CD4-positive, CD25-positive, alpha-beta regulatory T cell (primary cell): ENCODE measurements around the gene ZNF775. TPM values are rescaled to one million over a fixed set of nuclear protein-coding genes. Genes with fewer than 3 reads are reported as not detected.

Experiments used
- ATAC-seq, 2 donors: fragments of 150-1000 bp; cut with Tn5 transposase; one replicate each; pipeline ENCODE4 v1.10.0; 2021; ENCODE audit warnings: low read depth in 2 of 2, moderate number of reproducible peaks in 2 of 2, moderate library complexity in 1 of 2
- DNase-seq, 3 donors: peaks; one replicate each; pipeline versions ENCODE4 v3.0.0 to v3.0.0-alpha.2; 2012 to 2022; ENCODE audit warnings: mixed read lengths in 1 of 3
- H3K27ac ChIP-seq: one replicate; pipeline ENCODE4 v1.7.0; 2013; ENCODE audit warnings: mild to moderate bottlenecking, low read length; ENCODE audit not compliant: insufficient read depth, poor library complexity, severe bottlenecking
- H3K27me3 ChIP-seq: one replicate; pipeline ENCODE4 v1.7.0; 2013; ENCODE audit warnings: low read length; ENCODE audit not compliant: control insufficient read depth, insufficient read depth
- H3K36me3 ChIP-seq: one replicate; pipeline ENCODE4 v1.7.0; 2013; ENCODE audit warnings: mild to moderate bottlenecking, low read length, moderate library complexity; ENCODE audit not compliant: control insufficient read depth, insufficient read depth
- H3K4me1 ChIP-seq: 2 replicates; pipeline ENCODE4 v1.7.0; 2013; ENCODE audit warnings: mild to moderate bottlenecking, low read length; ENCODE audit not compliant: insufficient read depth, control insufficient read depth, poor library complexity, severe bottlenecking
- H3K4me3 ChIP-seq: one replicate; pipeline ENCODE4 v1.7.0; 2013; ENCODE audit warnings: low read depth, mild to moderate bottlenecking, low read length, moderate library complexity
- H3K9me3 ChIP-seq, 2 experiments: 1 replicate in 1 of 2; 2 replicates in 1 of 2; pipeline ENCODE4 v1.7.0; 2013; ENCODE audit warnings: low read length in 2 of 2, mild to moderate bottlenecking in 1 of 2, moderate library complexity in 1 of 2; ENCODE audit not compliant: control insufficient read depth in 2 of 2
- H3K27ac Mint-ChIP-seq, 3 donors: one replicate each; pipeline ENCODE4 v1.8.0; 2020 to 2022; ENCODE audit warnings: mild to moderate bottlenecking in 3 of 3, mixed read lengths in 3 of 3, moderate library complexity in 2 of 3
- H3K27me3 Mint-ChIP-seq: one replicate; pipeline ENCODE4 v1.8.0; 2022; ENCODE audit warnings: mild to moderate bottlenecking, mixed read lengths
- H3K36me3 Mint-ChIP-seq: one replicate; pipeline ENCODE4 v1.8.0; 2020; ENCODE audit warnings: mixed read lengths
- H3K4me1 Mint-ChIP-seq, 4 donors: one replicate each; pipeline ENCODE4 v1.8.0; 2020 to 2022; ENCODE audit warnings: mixed read lengths in 4 of 4, mild to moderate bottlenecking in 1 of 4
- H3K4me3 Mint-ChIP-seq, 4 donors: one replicate each; pipeline ENCODE4 v1.8.0; 2020 to 2022; ENCODE audit warnings: mild to moderate bottlenecking in 4 of 4, mixed read lengths in 4 of 4, moderate library complexity in 3 of 4
- H3K9me3 Mint-ChIP-seq, 7 donors: one replicate each; pipeline ENCODE4 v1.8.0; 2020 to 2022; ENCODE audit warnings: mixed read lengths in 7 of 7, mild to moderate bottlenecking in 3 of 7, moderate library complexity in 2 of 7
- polyA plus RNA-seq, 4 donors: library from polyadenylated mRNA; unstranded; fragments of 300-500 nt; fragmentation: Illumina TruSeq; gene quantifications; one replicate each; pipeline ENCODE4 v1.2.3, GENCODE V29; 2021
- total RNA-seq: library from RNA; stranded (reverse); gene quantifications from one replicate; pipeline ENCODE4 v1.2.3, GENCODE V29; 2022

The ZNF775 gene
- total and polyA plus RNA-seq, 5 donors from 2014 or later, result 2.2 to 7.6 (median 2.9) TPM

GRCh38 chr7:150365673-150366398 is 13.3 kb upstream of the ZNF775 start:
- DNase-seq, result no peak
- Histone ChIP-seq H3K36me3 (no peaks in the 10 kb centered on the region), H3K4me1 (peaks cover 23% of the 10 kb centered on the region), H3K4me3 (no peak overlapping the region), H3K27me3 (no peaks in the 10 kb centered on the region), H3K9me3 (no peaks in the 10 kb centered on the region), H3K27ac (no peak overlapping the region)
- no peaks in the 10 kb centered on the region for H3K27me3 Mint-ChIP-seq
- H3K36me3 Mint-ChIP-seq, result peaks cover 4% of the 10 kb centered on the region
- ATAC-seq, result no peak
- no peaks in the 10 kb centered on the region for H3K9me3 Mint-ChIP-seq
- H3K4me1 Mint-ChIP-seq, result peaks cover 0 to 38% (median 20%) of the 10 kb centered on the region in 4 donors
- peak overlapping the region; percentile 19 to 86 (median 52) for H3K4me3 Mint-ChIP-seq
- H3K27ac Mint-ChIP-seq, result peak overlapping the region in 2 of 3 donors; percentile 21 to 58

- peaks cover 0 to 42% (median 21%) of the 10 kb centered on the region in 4 donors for H3K4me1 Mint-ChIP-seq
- ATAC-seq, result peak; percentile 26 to 38
Measured at GRCh38 chr7:150367677-150368095, 11.4 kb upstream of the ZNF775 start.

GRCh38 chr7:150368096-150368883 is 10.8 kb upstream of the ZNF775 start, which contains the start of gene REPIN1:
Gene REPIN1, plus strand, starts transcription at chr7:150368822. Its CDS starts 890 bp downstream, at chr7:150369712.
- Mint-ChIP-seq H3K4me1 (peaks cover 0 to 44% (median 21%) of the 10 kb centered on the region in 4 donors), H3K36me3 (peaks cover 7% of the 10 kb centered on the region), H3K27ac (peak within 1 kb of the TSS; percentile 91 to 99 (median 97)), H3K9me3 (no peaks in the 10 kb centered on the region), H3K4me3 (peak within 1 kb of the TSS; percentile 95 to 97 (median 96)), H3K27me3 (no peaks in the 10 kb centered on the region)
- peaks cover 23% of the 10 kb centered on the region for H3K4me1 ChIP-seq
- DNase-seq (peak; percentile 70 to 86 (median 77)), ATAC-seq (peak; percentile 54 to 59)
- H3K9me3 ChIP-seq, result no peaks in the 10 kb centered on the region
- peaks cover 4% of the 10 kb centered on the region for H3K36me3 ChIP-seq
- H3K27me3 ChIP-seq, result no peaks in the 10 kb centered on the region
- peak within 1 kb of the TSS; percentile 77 for H3K27ac ChIP-seq
- H3K4me3 ChIP-seq, result peak within 1 kb of the TSS; percentile 89

More at GRCh38 chr7:150367677-150368095, 11.4 kb upstream of the ZNF775 start:
- Histone ChIP-seq H3K27ac (peak overlapping the region; percentile 77), H3K4me3 (peak overlapping the region; percentile 38), H3K27me3 (no peaks in the 10 kb centered on the region), H3K4me1 (peaks cover 23% of the 10 kb centered on the region), H3K9me3 (no peaks in the 10 kb centered on the region), H3K36me3 (peaks cover 2% of the 10 kb centered on the region)
- H3K27ac Mint-ChIP-seq, result peak overlapping the region in 2 of 3 donors; percentile 90 to 99
- H3K36me3 Mint-ChIP-seq, result peaks cover 5% of the 10 kb centered on the region
- H3K4me3 Mint-ChIP-seq, result peak overlapping the region; percentile 89 to 97 (median 92)
- no peaks in the 10 kb centered on the region for H3K9me3 Mint-ChIP-seq
- no peaks in the 10 kb centered on the region for H3K27me3 Mint-ChIP-seq
- DNase-seq, result no peak

GRCh38 chr7:150368884-150369747 is 10.0 kb upstream of the ZNF775 start:
- peak overlapping the region; percentile 89 for H3K4me3 ChIP-seq
- peaks cover 0 to 2% (median 0%) of the 10 kb centered on the region in 7 donors for H3K9me3 Mint-ChIP-seq
- no peaks in the 10 kb centered on the region for H3K9me3 ChIP-seq
- H3K27me3 ChIP-seq, result no peaks in the 10 kb centered on the region
- H3K36me3 ChIP-seq, result peaks cover 4% of the 10 kb centered on the region
- peak; percentile 50 to 73 (median 69) for DNase-seq
- peak; percentile 70 to 72 for ATAC-seq
- peak overlapping the region; percentile 77 for H3K27ac ChIP-seq
- H3K4me3 Mint-ChIP-seq, result peak overlapping the region; percentile 88 to 96 (median 95)
- peaks cover 0 to 45% (median 19%) of the 10 kb centered on the region in 4 donors for H3K4me1 Mint-ChIP-seq
- peaks cover 11% of the 10 kb centered on the region for H3K36me3 Mint-ChIP-seq
- H3K27ac Mint-ChIP-seq, result peak overlapping the region; percentile 91 to 97 (median 92)
- no peaks in the 10 kb centered on the region for H3K27me3 Mint-ChIP-seq
- H3K4me1 ChIP-seq, result peaks cover 23% of the 10 kb centered on the region

GRCh38 chr7:150369748-150370501 is 9.2 kb upstream of the ZNF775 start:
- no peak for DNase-seq
- Histone ChIP-seq H3K9me3 (no peaks in the 10 kb centered on the region), H3K27ac (peak overlapping the region; percentile 30), H3K4me3 (peak overlapping the region; percentile 89), H3K36me3 (peaks cover 4% of the 10 kb centered on the region), H3K27me3 (no peaks in the 10 kb centered on the region), H3K4me1 (peaks cover 23% of the 10 kb centered on the region)
- Mint-ChIP-seq H3K9me3 (peaks cover 0 to 2% (median 0%) of the 10 kb centered on the region in 7 donors), H3K27ac (peak overlapping the region; percentile 86 to 97 (median 91)), H3K4me1 (peaks cover 0 to 49% (median 21%) of the 10 kb centered on the region in 4 donors), H3K27me3 (no peaks in the 10 kb centered on the region), H3K36me3 (peaks cover 15% of the 10 kb centered on the region), H3K4me3 (peak overlapping the region; percentile 88 to 96 (median 95))
- no peak for ATAC-seq

- DNase-seq, result no peak
- peaks cover 0 to 52% (median 23%) of the 10 kb centered on the region in 4 donors for H3K4me1 Mint-ChIP-seq
- peak overlapping the region; percentile 85 to 96 (median 92) for H3K4me3 Mint-ChIP-seq
Measured at GRCh38 chr7:150370612-150371071, 8.5 kb upstream of the ZNF775 start.

More at GRCh38 chr7:150370612-150371071, 8.5 kb upstream of the ZNF775 start:
- ATAC-seq, result no peak
- Mint-ChIP-seq H3K9me3 (peaks cover 0 to 2% (median 0%) of the 10 kb centered on the region in 7 donors), H3K36me3 (peaks cover 15% of the 10 kb centered on the region), H3K27ac (peak overlapping the region; percentile 72 to 86 (median 80)), H3K27me3 (no peaks in the 10 kb centered on the region)
- no peak overlapping the region for H3K4me3 ChIP-seq
- no peaks in the 10 kb centered on the region for H3K9me3 ChIP-seq
- peaks cover 23% of the 10 kb centered on the region for H3K4me1 ChIP-seq
- no peaks in the 10 kb centered on the region for H3K27me3 ChIP-seq
- H3K36me3 ChIP-seq, result peaks cover 4% of the 10 kb centered on the region
- H3K27ac ChIP-seq, result peak overlapping the region; percentile 1
